Brain microvascular endothelial cell (primary cell): Measurements from ENCODE around the gene ANKK1.

ENCODE experiments used
- DNase-seq: peaks from one replicate; pipeline ENCODE4 v3.0.0-alpha.2; 2020
- H3K27ac ChIP-seq: fragments of 250-450 bp; sonication (Bioruptor Pico); 2 replicates; pipeline ENCODE4 v1.5.1; 2020; ENCODE audit warnings: mild to moderate bottlenecking, moderate library complexity
- H3K27me3 ChIP-seq: fragments of 250-450 bp; sonication (Bioruptor Pico); replicated peaks from 2 replicates; pipeline ENCODE4 v1.5.1; 2020; ENCODE audit warnings: mild to moderate bottlenecking
- H3K36me3 ChIP-seq: fragments of 250-450 bp; sonication (Bioruptor Pico); replicated peaks from 2 replicates; pipeline ENCODE4 v1.5.1; 2020; ENCODE audit warnings: mild to moderate bottlenecking
- H3K4me3 ChIP-seq: 2 replicates; pipeline ENCODE4 v1.5.1; 2011; ENCODE audit warnings: low read depth, mild to moderate bottlenecking, control low read depth, low read length, moderate library complexity
- in situ Hi-C: cut with HindIII; loops from 2 replicates; pipeline ENCODE4 v1.10.0; 2017; ENCODE audit warnings: low sequenced_read_pairs, low pct_ligation_motif_present
- TF ChIP-seq, protein P1 (sequence below): IDR thresholded peaks from 2 replicates; pipeline ENCODE4 v1.5.1; 2011; ENCODE audit warnings: low read depth, mild to moderate bottlenecking, moderate library complexity, low read length, control low read depth, inconsistent platforms; ENCODE audit errors: missing control alignments

ANKK1 gene

DNA sequence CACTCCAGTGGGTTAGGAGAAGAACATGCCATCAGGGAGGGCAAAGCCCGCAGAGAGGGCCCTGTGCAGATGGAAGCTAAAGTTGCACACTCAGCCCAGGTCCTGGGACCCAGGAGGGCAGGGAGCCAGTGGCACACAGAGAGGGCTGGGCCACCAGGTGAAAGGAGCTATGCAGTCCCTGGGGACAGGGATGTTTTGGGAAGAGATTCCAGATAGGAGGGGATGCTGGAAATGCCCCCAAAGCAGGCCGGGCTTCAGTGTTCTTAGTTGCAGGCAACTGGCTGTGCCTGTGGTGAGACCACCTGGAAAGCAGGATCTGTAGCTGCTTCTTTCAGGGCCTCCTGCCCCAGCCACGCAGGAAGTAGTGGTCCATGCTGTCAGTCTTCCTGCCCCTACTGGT is 19.6 kb downstream of the ANKK1 start:
- H3K27me3 ChIP-seq = no peaks in the 10 kb centered on the region
- TF ChIP-seq, protein P1, sequence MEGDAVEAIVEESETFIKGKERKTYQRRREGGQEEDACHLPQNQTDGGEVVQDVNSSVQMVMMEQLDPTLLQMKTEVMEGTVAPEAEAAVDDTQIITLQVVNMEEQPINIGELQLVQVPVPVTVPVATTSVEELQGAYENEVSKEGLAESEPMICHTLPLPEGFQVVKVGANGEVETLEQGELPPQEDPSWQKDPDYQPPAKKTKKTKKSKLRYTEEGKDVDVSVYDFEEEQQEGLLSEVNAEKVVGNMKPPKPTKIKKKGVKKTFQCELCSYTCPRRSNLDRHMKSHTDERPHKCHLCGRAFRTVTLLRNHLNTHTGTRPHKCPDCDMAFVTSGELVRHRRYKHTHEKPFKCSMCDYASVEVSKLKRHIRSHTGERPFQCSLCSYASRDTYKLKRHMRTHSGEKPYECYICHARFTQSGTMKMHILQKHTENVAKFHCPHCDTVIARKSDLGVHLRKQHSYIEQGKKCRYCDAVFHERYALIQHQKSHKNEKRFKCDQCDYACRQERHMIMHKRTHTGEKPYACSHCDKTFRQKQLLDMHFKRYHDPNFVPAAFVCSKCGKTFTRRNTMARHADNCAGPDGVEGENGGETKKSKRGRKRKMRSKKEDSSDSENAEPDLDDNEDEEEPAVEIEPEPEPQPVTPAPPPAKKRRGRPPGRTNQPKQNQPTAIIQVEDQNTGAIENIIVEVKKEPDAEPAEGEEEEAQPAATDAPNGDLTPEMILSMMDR = no peak
- H3K36me3 ChIP-seq = no peaks in the 10 kb centered on the region
- DNase-seq = no peak
- in situ Hi-C loops = no loop called here
- H3K4me3 ChIP-seq = no peak overlapping the region
- no peak overlapping the region for H3K27ac ChIP-seq

DNA sequence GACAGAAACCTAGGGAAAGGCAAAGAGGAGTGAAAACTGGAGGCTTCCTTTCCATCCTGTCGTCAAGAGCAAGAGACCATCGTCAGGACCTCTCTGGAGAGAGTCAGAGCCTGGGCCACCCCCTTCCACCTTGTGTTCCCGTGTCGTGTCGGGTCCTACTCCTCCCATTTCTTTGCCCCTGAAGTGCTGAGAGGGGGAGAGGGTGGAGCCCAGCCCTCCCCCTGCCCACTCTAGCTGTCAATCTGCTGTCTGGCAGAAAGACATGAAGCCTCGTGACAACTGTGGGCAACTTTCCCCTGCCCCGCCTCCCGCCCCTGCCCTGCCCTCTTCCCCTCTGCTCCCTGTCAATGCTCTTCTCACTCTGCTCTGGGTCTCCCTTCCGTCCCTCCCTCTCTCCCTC is 20.6 kb downstream of the ANKK1 start:
- no peak for DNase-seq
- Histone ChIP-seq H3K27me3 (no peaks in the 10 kb centered on the region), H3K27ac (no peak overlapping the region), H3K36me3 (no peaks in the 10 kb centered on the region), H3K4me3 (no peak overlapping the region)
- in situ Hi-C loops = no loop called here
- TF ChIP-seq, protein P1 = no peak

DNA sequence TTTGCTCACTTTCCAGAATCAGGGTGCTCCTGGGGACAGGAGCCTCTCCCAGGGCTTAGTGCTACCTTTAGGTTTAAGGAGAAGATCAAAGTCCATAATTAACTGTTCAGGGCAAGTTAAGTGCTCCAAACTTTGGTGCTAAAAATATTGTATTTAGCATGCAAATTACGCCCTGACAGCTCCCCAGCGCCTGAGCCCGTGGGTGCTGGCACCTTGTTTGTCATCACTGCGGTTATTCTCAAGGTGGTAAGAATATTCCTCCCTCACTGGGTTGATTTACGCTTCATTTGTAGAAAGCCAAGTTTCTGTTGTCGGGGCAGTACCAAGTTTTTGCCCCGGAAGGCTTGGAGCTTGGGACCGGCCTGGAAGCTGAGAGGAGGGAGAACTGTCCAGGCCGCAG is 21.3 kb downstream of the ANKK1 start:
- Histone ChIP-seq H3K27ac (no peak overlapping the region), H3K4me3 (no peak overlapping the region), H3K27me3 (no peaks in the 10 kb centered on the region), H3K36me3 (no peaks in the 10 kb centered on the region)
- DNase-seq = no peak
- TF ChIP-seq, protein P1 = no peak
- in situ Hi-C loops = no loop called here

DNA sequence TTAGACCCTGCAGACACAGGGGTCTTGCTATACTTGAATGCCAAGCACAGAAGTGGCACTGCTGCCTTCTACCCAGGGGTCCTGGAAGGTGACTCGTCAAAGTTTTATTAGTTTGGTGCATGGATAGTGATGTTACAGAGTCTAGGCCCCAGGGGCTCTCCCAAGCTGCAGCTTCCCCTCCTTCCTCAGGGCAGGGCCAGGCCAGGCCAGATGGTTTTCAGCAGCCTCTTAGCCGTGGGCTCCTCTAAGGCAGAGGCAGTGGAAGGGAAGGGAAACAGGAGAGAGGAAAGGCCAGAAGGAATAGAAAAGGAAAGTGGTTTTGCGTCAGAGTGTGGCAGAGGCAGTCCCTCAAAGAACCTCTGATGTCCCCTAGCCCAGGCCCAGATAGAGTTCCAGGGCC is 21.9 kb downstream of the ANKK1 start:
- no peaks in the 10 kb centered on the region for H3K27me3 ChIP-seq
- no peak overlapping the region for H3K4me3 ChIP-seq
- TF ChIP-seq, protein P1 = no peak
- in situ Hi-C loops = no loop called here
- H3K27ac ChIP-seq = no peak overlapping the region
- H3K36me3 ChIP-seq = no peaks in the 10 kb centered on the region
- DNase-seq = no peak

DNA sequence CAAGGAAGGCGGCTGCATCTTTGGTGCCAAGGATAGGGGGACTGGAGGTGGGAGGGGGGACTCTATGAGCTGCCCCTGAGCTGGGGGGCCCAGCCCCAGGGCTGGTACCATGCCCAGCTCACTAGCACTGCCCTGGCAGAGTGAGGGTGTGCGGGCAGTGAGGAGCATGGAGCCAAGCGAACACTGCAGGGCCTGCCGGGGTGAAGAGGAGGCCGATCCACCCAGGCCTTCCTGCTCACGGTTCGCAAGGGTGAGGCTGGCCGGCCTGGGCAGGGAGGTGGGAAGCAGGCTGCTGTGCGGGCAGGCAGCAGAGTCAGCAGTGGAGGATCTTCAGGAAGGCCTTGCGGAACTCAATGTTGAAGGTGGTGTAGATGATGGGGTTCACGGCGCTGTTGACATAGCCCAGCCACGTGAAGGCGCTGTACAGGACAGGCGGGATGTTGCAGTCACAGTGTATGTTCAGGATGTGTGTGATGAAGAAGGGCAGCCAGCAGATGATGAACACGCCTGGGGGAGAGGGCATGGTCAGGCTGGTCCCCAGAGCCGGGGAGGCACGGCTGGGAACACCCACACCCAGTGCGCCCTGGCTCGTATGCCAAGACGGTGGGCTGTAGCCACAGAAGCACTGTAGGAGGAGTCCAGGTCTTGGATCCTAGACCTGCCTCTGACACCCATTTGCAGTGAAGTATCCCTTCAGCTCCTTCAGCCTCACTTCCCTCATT is 23.0 kb downstream of the ANKK1 start:
- TF ChIP-seq, protein P1 = no peak
- DNase-seq = no peak
- no peaks in the 10 kb centered on the region for H3K36me3 ChIP-seq
- in situ Hi-C loops = no loop called here
- H3K27me3 ChIP-seq = no peaks in the 10 kb centered on the region
- no peak overlapping the region for H3K27ac ChIP-seq
- H3K4me3 ChIP-seq = no peak overlapping the region

DNA sequence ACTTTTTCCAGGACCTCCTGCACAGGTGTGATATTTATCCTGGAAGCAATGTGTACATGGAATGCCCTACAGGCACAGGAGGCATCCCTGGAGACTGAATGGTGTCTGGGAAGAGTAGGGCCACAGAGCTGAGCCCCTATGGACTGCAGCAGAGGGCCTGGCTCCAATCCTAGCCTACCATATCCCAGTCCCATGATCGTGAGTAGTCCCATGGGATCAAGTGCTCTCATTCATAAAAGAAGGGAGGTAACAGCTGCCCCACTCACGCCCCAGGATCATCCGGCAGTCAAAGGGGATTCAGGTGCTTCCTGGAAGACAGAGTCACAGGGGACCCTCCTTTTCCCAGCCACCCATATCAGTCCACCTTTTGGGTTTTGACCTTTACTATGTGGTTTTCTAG is 24.0 kb downstream of the ANKK1 start:
- no peak overlapping the region for H3K27ac ChIP-seq
- in situ Hi-C loops = no loop called here
- H3K36me3 ChIP-seq = no peaks in the 10 kb centered on the region
- no peak for DNase-seq
- no peaks in the 10 kb centered on the region for H3K27me3 ChIP-seq
- no peak overlapping the region for H3K4me3 ChIP-seq
- TF ChIP-seq, protein P1 = no peak
